ENCODE data around the gene AMD1.

Gene AMD1

GRCh38 chr6:110935171-110935570 is 60.6 kb downstream of the AMD1 start:
- no peak for DNase-seq (ENCODE audit: extremely low spot score)
- ChIA-PET POLR2A (no interaction called here), CTCF (no interaction called here)
- TF ChIP-seq HDGF (IDR thresholded peaks at IDR 0.05; ENCODE audit: borderline replicate concordance) (no peak), FOXK2 (IDR thresholded peaks at IDR 0.05) (no peak), ZNF384 (IDR thresholded peaks at IDR 0.05) (no peak), SP1 (IDR thresholded peaks at IDR 0.05) (no peak), FOXA1 (IDR thresholded peaks at IDR 0.05) (no peak), SUZ12 (IDR thresholded peaks at IDR 0.05) (no peak), LEF1 (IDR thresholded peaks at IDR 0.05; ENCODE audit: borderline replicate concordance) (no peak), ELF4 (IDR thresholded peaks at IDR 0.05) (no peak), TARDBP (IDR thresholded peaks at IDR 0.05) (no peak), PKNOX1 (IDR thresholded peaks at IDR 0.05) (no peak), CTBP1 (IDR thresholded peaks at IDR 0.05; ENCODE audit: borderline replicate concordance) (no peak), BHLHE40 (IDR thresholded peaks at IDR 0.05; ENCODE audit: borderline replicate concordance) (no peak), L3MBTL2 (conservative IDR thresholded peaks at IDR 0.05) (no peak), ARNT (IDR thresholded peaks at IDR 0.05) (no peak), FOXM1 (IDR thresholded peaks at IDR 0.05; ENCODE audit: borderline replicate concordance) (no peak), NFRKB (IDR thresholded peaks at IDR 0.05) (no peak)

- ChIA-PET POLR2A (no interaction called here), CTCF (no interaction called here)
- TF ChIP-seq FOXA1 (IDR thresholded peaks at IDR 0.05) (no peak), FOXM1 (IDR thresholded peaks at IDR 0.05; ENCODE audit: borderline replicate concordance) (no peak), ARNT (IDR thresholded peaks at IDR 0.05) (no peak), CTBP1 (IDR thresholded peaks at IDR 0.05; ENCODE audit: borderline replicate concordance) (no peak), TARDBP (IDR thresholded peaks at IDR 0.05) (no peak), ELF4 (IDR thresholded peaks at IDR 0.05) (no peak), LEF1 (IDR thresholded peaks at IDR 0.05; ENCODE audit: borderline replicate concordance) (no peak), ZNF384 (IDR thresholded peaks at IDR 0.05) (no peak), HDGF (IDR thresholded peaks at IDR 0.05; ENCODE audit: borderline replicate concordance) (no peak), L3MBTL2 (conservative IDR thresholded peaks at IDR 0.05) (no peak), SUZ12 (IDR thresholded peaks at IDR 0.05) (no peak), NFRKB (IDR thresholded peaks at IDR 0.05) (no peak), BHLHE40 (IDR thresholded peaks at IDR 0.05; ENCODE audit: borderline replicate concordance) (no peak), SP1 (IDR thresholded peaks at IDR 0.05) (no peak), FOXK2 (IDR thresholded peaks at IDR 0.05) (no peak), PKNOX1 (IDR thresholded peaks at IDR 0.05) (no peak)
- no peak for DNase-seq (ENCODE audit: extremely low spot score)
Measured at GRCh38 chr6:110938171-110938570, 63.6 kb downstream of the AMD1 start.

- ChIA-PET POLR2A (no interaction called here), CTCF (interaction anchor here (0.7 kb wide), 1 partner anchor 258 kb away, joined by 6 read pairs; no protein-coding TSS in a partner anchor)
- no peak for DNase-seq (ENCODE audit: extremely low spot score)
- TF ChIP-seq SP1 (IDR thresholded peaks at IDR 0.05) (no peak), FOXA1 (IDR thresholded peaks at IDR 0.05) (no peak), HDGF (IDR thresholded peaks at IDR 0.05; ENCODE audit: borderline replicate concordance) (no peak), SUZ12 (IDR thresholded peaks at IDR 0.05) (no peak), NFRKB (IDR thresholded peaks at IDR 0.05) (no peak), FOXM1 (IDR thresholded peaks at IDR 0.05; ENCODE audit: borderline replicate concordance) (no peak), FOXK2 (IDR thresholded peaks at IDR 0.05) (no peak), TARDBP (IDR thresholded peaks at IDR 0.05) (no peak), BHLHE40 (IDR thresholded peaks at IDR 0.05; ENCODE audit: borderline replicate concordance) (no peak), ELF4 (IDR thresholded peaks at IDR 0.05) (no peak), LEF1 (IDR thresholded peaks at IDR 0.05; ENCODE audit: borderline replicate concordance) (no peak), ARNT (IDR thresholded peaks at IDR 0.05) (no peak), PKNOX1 (IDR thresholded peaks at IDR 0.05) (no peak), CTBP1 (IDR thresholded peaks at IDR 0.05; ENCODE audit: borderline replicate concordance) (no peak)
Measured at GRCh38 chr6:110939429-110940200, 65.0 kb downstream of the AMD1 start.

- ChIA-PET POLR2A (interaction anchor here (1.5 to 1.8 kb wide), 2 partner anchors 14 to 69 kb away, joined by 5 to 7 read pairs; partner anchors contain the start of gene GTF3C6), CTCF (no interaction called here)
- DNase-seq (ENCODE audit: extremely low spot score): no peak
- TF ChIP-seq FOXA1 (IDR thresholded peaks at IDR 0.05): no peak
- TF ChIP-seq ELF4 (IDR thresholded peaks at IDR 0.05): no peak
- no peak for TF ChIP-seq PKNOX1 (IDR thresholded peaks at IDR 0.05)
- TF ChIP-seq ZNF384 (IDR thresholded peaks at IDR 0.05): no peak
- TF ChIP-seq ARNT (IDR thresholded peaks at IDR 0.05): no peak
- TF ChIP-seq HDGF (IDR thresholded peaks at IDR 0.05; ENCODE audit: borderline replicate concordance): no peak
- no peak for TF ChIP-seq FOXK2 (IDR thresholded peaks at IDR 0.05)
- TF ChIP-seq SP1 (IDR thresholded peaks at IDR 0.05): no peak
- no peak for TF ChIP-seq SUZ12 (IDR thresholded peaks at IDR 0.05)
- no peak for TF ChIP-seq BHLHE40 (IDR thresholded peaks at IDR 0.05; ENCODE audit: borderline replicate concordance)
- TF ChIP-seq FOXM1 (IDR thresholded peaks at IDR 0.05; ENCODE audit: borderline replicate concordance): no peak
- TF ChIP-seq LEF1 (IDR thresholded peaks at IDR 0.05; ENCODE audit: borderline replicate concordance): no peak
- no peak for TF ChIP-seq CTBP1 (IDR thresholded peaks at IDR 0.05; ENCODE audit: borderline replicate concordance)
- no peak for TF ChIP-seq L3MBTL2 (conservative IDR thresholded peaks at IDR 0.05)
- TF ChIP-seq NFRKB (IDR thresholded peaks at IDR 0.05): no peak
- no peak for TF ChIP-seq TARDBP (IDR thresholded peaks at IDR 0.05)
Measured at GRCh38 chr6:110944681-110945151, 70.1 kb downstream of the AMD1 start.

Measured in HEK293T (cell line).